Keratinocyte (primary cell): ENCODE results near the gene WNT1. TPM values are rescaled to one million over a fixed set of nuclear protein-coding genes. Genes with fewer than 3 reads are reported as not detected.

Experiments
- DNase-seq: peaks from one replicate; pipeline ENCODE4 v3.0.0-alpha.2; 2011; ENCODE audit warnings: low read depth, missing footprints, low spot score
- FAIRE-seq: peaks from 2 replicates; lab custom pipeline; 2011; peaks lifted over from hg19 to GRCh38; lab: Jason Lieb, UNC
- H2AFZ ChIP-seq: 2 replicates; pipeline ENCODE4 v1.6.0; 2012; ENCODE audit warnings: low read length, control low read depth, inconsistent platforms; ENCODE audit not compliant: control insufficient read depth
- H3K27ac ChIP-seq: 2 replicates; pipeline ENCODE4 v1.5.1; 2011; ENCODE audit warnings: low read length; ENCODE audit not compliant: control insufficient read depth, insufficient read depth
- H3K27me3 ChIP-seq: 3 replicates; pipeline ENCODE4 v1.6.0; 2011; ENCODE audit warnings: low read length; ENCODE audit not compliant: control insufficient read depth, insufficient read depth; ENCODE audit errors: extremely low read depth
- H3K36me3 ChIP-seq, 2 experiments: 2 replicates in 1 of 2; 3 replicates in 1 of 2; pipeline ENCODE4 v1.5.1; 2011; ENCODE audit warnings: low read length in 2 of 2, mild to moderate bottlenecking in 1 of 2; ENCODE audit not compliant: control insufficient read depth in 2 of 2, insufficient read depth in 2 of 2; ENCODE audit errors: extremely low read depth in 1 of 2
- H3K4me1 ChIP-seq: 3 replicates; pipeline ENCODE4 v1.5.1; 2011; ENCODE audit warnings: low read length; ENCODE audit not compliant: control insufficient read depth, insufficient read depth; ENCODE audit errors: extremely low read depth
- H3K4me2 ChIP-seq: 3 replicates; pipeline ENCODE4 v1.6.0; 2011; ENCODE audit warnings: low read depth, low read length; ENCODE audit not compliant: control insufficient read depth, insufficient read depth; ENCODE audit errors: extremely low read depth
- H3K4me3 ChIP-seq, 3 experiments: fragments of 200-600 bp in 1 of 3; sonication (generic) in 1 of 3; 2 replicates in 2 of 3; 3 replicates in 1 of 3; pipeline ENCODE4 v1.5.1; 2011 to 2016; ENCODE audit warnings: low read length in 3 of 3, mild to moderate bottlenecking in 3 of 3, control low read depth in 2 of 3, inconsistent platforms in 1 of 3, low read depth in 1 of 3, mixed read lengths in 1 of 3, mixed run types in 1 of 3, moderate library complexity in 1 of 3; ENCODE audit not compliant: control insufficient read depth in 2 of 3, insufficient read depth in 2 of 3; ENCODE audit errors: extremely low read depth in 1 of 3
- H3K79me2 ChIP-seq: 2 replicates; pipeline ENCODE4 v1.6.0; 2012; ENCODE audit warnings: low read length; ENCODE audit not compliant: control insufficient read depth, insufficient read depth
- H3K9ac ChIP-seq: 3 replicates; pipeline ENCODE4 v1.6.0; 2011; ENCODE audit warnings: low read length; ENCODE audit not compliant: control insufficient read depth, insufficient read depth; ENCODE audit errors: extremely low read depth
- H3K9me1 ChIP-seq: 3 replicates; pipeline ENCODE4 v1.6.0; 2011; ENCODE audit warnings: low read length; ENCODE audit not compliant: control insufficient read depth, insufficient read depth; ENCODE audit errors: extremely low read depth
- H3K9me3 ChIP-seq: 2 replicates; pipeline ENCODE4 v1.5.1; 2012; ENCODE audit warnings: low read depth, low read length; ENCODE audit not compliant: control insufficient read depth
- H4K20me1 ChIP-seq: 3 replicates; pipeline ENCODE4 v1.6.0; 2011; ENCODE audit warnings: low read length; ENCODE audit not compliant: control insufficient read depth, insufficient read depth; ENCODE audit errors: extremely low read depth
- EZH2 ChIP-seq: IDR thresholded peaks from one replicate; pipeline ENCODE4 v1.6.1; 2012; ENCODE audit warnings: inconsistent platforms, mild to moderate bottlenecking, low read length, moderate library complexity
- dilution Hi-C: fragments of 300-500 bp; cut with MboI; formaldehyde crosslinking; loops from one replicate; pipeline ENCODE4 v1.7.0; 2020; ENCODE audit warnings: low sequenced_read_pairs; ENCODE audit not compliant: extremely low pct_ligation_motif_present
- polyA plus RNA-seq, 5 experiments: library from polyadenylated mRNA; depleted of rRNA in 3 of 5; stranded (reverse) in 3 of 5; stranded (forward) in 1 of 5; unstranded in 1 of 5; fragments of >200 nt; gene quantifications; 1 replicate in 1 of 5; 2 replicates in 3 of 5; 3 replicates in 1 of 5; pipeline versions ENCODE4 v1.2.1 to v1.2.3, GENCODE V29; 2011 to 2012; ENCODE audit warnings: missing spikeins in 2 of 5, low read depth in 1 of 5, low replicate concordance in 1 of 5
- TF ChIP-seq, protein P1 (sequence below), 3 experiments: IDR thresholded peaks in 1 of 3; conservative IDR thresholded peaks in 1 of 3; optimal IDR thresholded peaks in 1 of 3; 2 replicates in 2 of 3; 3 replicates in 1 of 3; pipeline versions ENCODE3 to v1.5.1; 2011; ENCODE audit warnings: low read length in 3 of 3, mild to moderate bottlenecking in 3 of 3, moderate library complexity in 2 of 3, control low read depth in 1 of 3, inconsistent platforms in 1 of 3; ENCODE audit not compliant: insufficient read depth in 2 of 3; ENCODE audit errors: extremely low read depth in 1 of 3

Gene WNT1
- polyA plus RNA-seq, 1 donor (not counting 4 experiments of a cell fraction or from before 2014, with no cell fraction given) = not detected

DNA sequence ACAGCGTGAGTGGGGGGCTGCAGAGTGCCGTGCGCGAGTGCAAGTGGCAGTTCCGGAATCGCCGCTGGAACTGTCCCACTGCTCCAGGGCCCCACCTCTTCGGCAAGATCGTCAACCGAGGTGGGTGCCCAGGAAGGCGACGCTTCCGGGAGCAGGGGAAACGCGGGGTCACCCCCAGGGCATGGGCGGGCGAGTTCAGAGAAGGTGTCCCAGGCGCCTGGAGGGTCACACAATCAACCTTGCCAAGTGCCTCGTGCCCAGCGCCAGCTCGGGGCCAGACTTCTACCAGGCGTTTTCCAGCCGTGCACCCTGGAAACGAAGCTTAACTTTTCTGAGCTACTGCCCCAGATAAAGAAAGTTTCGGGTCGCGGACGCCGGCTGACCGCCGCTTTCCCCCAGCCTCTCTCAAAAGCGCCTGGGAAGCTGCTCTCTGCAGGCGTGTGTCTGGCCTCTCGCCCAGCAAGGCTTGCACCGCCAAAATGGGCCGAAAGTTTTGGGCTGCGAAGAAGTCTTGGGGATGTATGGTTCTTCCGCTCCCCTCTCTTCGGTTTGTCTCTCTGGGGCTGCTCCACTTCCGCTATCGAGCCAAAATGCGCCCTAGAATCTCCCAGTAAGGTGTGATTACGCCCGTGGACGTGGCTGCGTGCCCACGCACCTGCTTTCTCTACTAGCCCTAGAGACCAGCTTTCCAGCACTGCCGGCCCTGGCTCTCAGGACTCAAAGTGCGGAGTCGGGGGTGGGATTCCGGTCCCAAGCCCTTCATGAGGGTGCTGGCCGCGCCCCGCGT lies 1.7 kb downstream of the WNT1 start:
- no peak for DNase-seq
- dilution Hi-C loops = no loop called here
- H3K4me1 ChIP-seq = peaks cover 18% of the 10 kb centered on the region
- no peak overlapping the region for H3K27ac ChIP-seq
- peak overlapping the region in 1 of 3 experiments; percentile 57 for H3K4me3 ChIP-seq
- H4K20me1 ChIP-seq = no peaks in the 10 kb centered on the region
- peak overlapping the region; percentile 78 for H3K4me2 ChIP-seq
- no peaks in the 10 kb centered on the region for H3K9me1 ChIP-seq
- H3K27me3 ChIP-seq = peaks cover 80% of the 10 kb centered on the region
- TF ChIP-seq, protein P1, sequence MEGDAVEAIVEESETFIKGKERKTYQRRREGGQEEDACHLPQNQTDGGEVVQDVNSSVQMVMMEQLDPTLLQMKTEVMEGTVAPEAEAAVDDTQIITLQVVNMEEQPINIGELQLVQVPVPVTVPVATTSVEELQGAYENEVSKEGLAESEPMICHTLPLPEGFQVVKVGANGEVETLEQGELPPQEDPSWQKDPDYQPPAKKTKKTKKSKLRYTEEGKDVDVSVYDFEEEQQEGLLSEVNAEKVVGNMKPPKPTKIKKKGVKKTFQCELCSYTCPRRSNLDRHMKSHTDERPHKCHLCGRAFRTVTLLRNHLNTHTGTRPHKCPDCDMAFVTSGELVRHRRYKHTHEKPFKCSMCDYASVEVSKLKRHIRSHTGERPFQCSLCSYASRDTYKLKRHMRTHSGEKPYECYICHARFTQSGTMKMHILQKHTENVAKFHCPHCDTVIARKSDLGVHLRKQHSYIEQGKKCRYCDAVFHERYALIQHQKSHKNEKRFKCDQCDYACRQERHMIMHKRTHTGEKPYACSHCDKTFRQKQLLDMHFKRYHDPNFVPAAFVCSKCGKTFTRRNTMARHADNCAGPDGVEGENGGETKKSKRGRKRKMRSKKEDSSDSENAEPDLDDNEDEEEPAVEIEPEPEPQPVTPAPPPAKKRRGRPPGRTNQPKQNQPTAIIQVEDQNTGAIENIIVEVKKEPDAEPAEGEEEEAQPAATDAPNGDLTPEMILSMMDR (optimal IDR thresholded peaks at IDR 0.05 in 1 of 3, IDR thresholded peaks at IDR 0.05 in 1 of 3, conservative IDR thresholded peaks at IDR 0.05 in 1 of 3; ENCODE audit: extremely low read depth in 1 of 3, insufficient read depth in 2 of 3, low read length in 3 of 3) = no peak
- no peak for TF ChIP-seq EZH2
- no peak overlapping the region for H2AFZ ChIP-seq
- FAIRE-seq = no peak
- H3K9me3 ChIP-seq = no peaks in the 10 kb centered on the region
- no peaks in the 10 kb centered on the region for H3K36me3 ChIP-seq
- H3K9ac ChIP-seq = no peak overlapping the region
- no peaks in the 10 kb centered on the region for H3K79me2 ChIP-seq

DNA sequence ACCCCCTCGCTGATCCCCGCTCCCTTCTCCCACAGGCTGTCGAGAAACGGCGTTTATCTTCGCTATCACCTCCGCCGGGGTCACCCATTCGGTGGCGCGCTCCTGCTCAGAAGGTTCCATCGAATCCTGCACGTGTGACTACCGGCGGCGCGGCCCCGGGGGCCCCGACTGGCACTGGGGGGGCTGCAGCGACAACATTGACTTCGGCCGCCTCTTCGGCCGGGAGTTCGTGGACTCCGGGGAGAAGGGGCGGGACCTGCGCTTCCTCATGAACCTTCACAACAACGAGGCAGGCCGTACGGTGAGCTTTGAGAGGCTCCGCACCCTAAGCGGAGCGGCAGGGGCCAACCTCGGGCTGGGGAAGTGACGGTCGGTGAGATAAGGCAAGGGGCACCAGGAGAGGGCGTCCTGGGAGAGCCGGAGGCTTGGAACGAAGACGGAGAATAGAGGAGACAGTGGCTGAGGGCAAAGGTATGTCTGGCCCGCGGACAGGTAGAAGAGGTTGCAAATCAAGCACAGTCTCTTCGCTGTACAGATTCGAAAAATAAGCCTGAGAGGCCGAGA lies 2.3 kb downstream of the WNT1 start:
- no peaks in the 10 kb centered on the region for H3K79me2 ChIP-seq
- H3K9me3 ChIP-seq = no peaks in the 10 kb centered on the region
- TF ChIP-seq, protein P1 (optimal IDR thresholded peaks at IDR 0.05 in 1 of 3, IDR thresholded peaks at IDR 0.05 in 1 of 3, conservative IDR thresholded peaks at IDR 0.05 in 1 of 3; ENCODE audit: extremely low read depth in 1 of 3, insufficient read depth in 2 of 3, low read length in 3 of 3) = peak in 2 of 3 experiments; percentile 11 to 54
- no peak for TF ChIP-seq EZH2
- H3K9ac ChIP-seq = no peak overlapping the region
- H2AFZ ChIP-seq = peak overlapping the region; percentile 39
- no peak for DNase-seq
- dilution Hi-C loops = no loop called here
- H3K27ac ChIP-seq = no peak overlapping the region
- peaks cover 18% of the 10 kb centered on the region for H3K4me1 ChIP-seq
- no peaks in the 10 kb centered on the region for H4K20me1 ChIP-seq
- H3K4me3 ChIP-seq = peak overlapping the region in 2 of 3 experiments; percentile 9 to 57
- H3K9me1 ChIP-seq = no peaks in the 10 kb centered on the region
- peak; percentile 66 for FAIRE-seq
- H3K4me2 ChIP-seq = peak overlapping the region; percentile 78
- peaks cover 87% of the 10 kb centered on the region for H3K27me3 ChIP-seq
- H3K36me3 ChIP-seq = no peaks in the 10 kb centered on the region
